K562 (cell line): ENCODE results near the gene ZNF438. TPM values are rescaled to one million over a fixed set of nuclear protein-coding genes. Genes with fewer than 3 reads are reported as not detected.

Experiments used
- ATAC-seq: fragments of 200-7000 bp; cut with Tn5 transposase; 3 replicates; pipeline ENCODE4 v1.9.1; 2020; ENCODE audit warnings: moderate library complexity
- BruUV-seq: library from RNA; stranded (reverse); fragments of 400-500 nt; replicated peaks from 2 replicates; lab custom pipeline; 2021; lab: Mats Ljungman, UMichigan
- CTCF ChIA-PET: fragments of 300-600 bp; formaldehyde crosslinking; extraction: SDS; loops from one replicate; lab custom pipeline; 2021; ENCODE audit warnings: low intra/inter-chr PET ratio; lab: Yijun Ruan, JAX
- POLR2A ChIA-PET: fragments of 300-600, 350-650 bp; sonication (Branson Sonifier 250); formaldehyde crosslinking; extraction: SDS; loops from one replicate; lab custom pipeline; 2021; ENCODE audit warnings: antibody characterized with exemption, inconsistent platforms; lab: Yijun Ruan, JAX
- DNase-seq, 4 experiments: peaks; one replicate each; pipeline versions ENCODE4 v3.0.0 to v3.0.0-alpha.2; 2011 to 2018; ENCODE audit warnings: low spot score in 3 of 4, mixed read lengths in 3 of 4; ENCODE audit errors: extremely low read depth in 1 of 4
- FAIRE-seq: peaks from 2 replicates; lab custom pipeline; 2011; peaks lifted over from hg19 to GRCh38; lab: Jason Lieb, UNC
- H2AFZ ChIP-seq: 2 replicates; pipeline ENCODE4 v1.6.0; 2011; ENCODE audit warnings: low read depth, low read length, control low read depth, inconsistent platforms
- H3K27ac ChIP-seq: fragments of 200-600 bp; 3 replicates; pipeline ENCODE4 v1.8.0; 2011; ENCODE audit warnings: low read depth, mild to moderate bottlenecking, control low read depth, inconsistent platforms, low read length, moderate library complexity, mixed read lengths; ENCODE audit errors: extremely low read depth
- H3K27me3 ChIP-seq, 2 experiments: fragments of 300-600 bp in 1 of 2; 2 replicates in 1 of 2; 3 replicates in 1 of 2; pipeline versions ENCODE4 v1.6.0 to v1.8.0; 2011; ENCODE audit warnings: inconsistent platforms in 2 of 2, low read length in 2 of 2, mild to moderate bottlenecking in 1 of 2, mixed read lengths in 1 of 2, moderate library complexity in 1 of 2; ENCODE audit not compliant: control insufficient read depth in 2 of 2, insufficient read depth in 2 of 2
- H3K36me3 ChIP-seq: fragments of 300-600 bp; 3 replicates; pipeline ENCODE4 v1.8.0; 2011; ENCODE audit warnings: mild to moderate bottlenecking, low read length, inconsistent platforms; ENCODE audit not compliant: control insufficient read depth, insufficient read depth
- H3K4me1 ChIP-seq, 2 experiments: fragments of 200-600 bp in 1 of 2; replicated peaks in 1 of 2; 2 replicates in 1 of 2; 3 replicates in 1 of 2; pipeline versions ENCODE4 v1.5.1 to v1.8.0; 2011; ENCODE audit warnings: inconsistent platforms in 2 of 2, low read length in 2 of 2, mild to moderate bottlenecking in 1 of 2, mixed read lengths in 1 of 2, moderate library complexity in 1 of 2; ENCODE audit not compliant: control insufficient read depth in 2 of 2, insufficient read depth in 2 of 2
- H3K4me2 ChIP-seq: 2 replicates; pipeline ENCODE4 v1.6.1; 2011; ENCODE audit warnings: low read length, control low read depth, inconsistent platforms, mixed read lengths; ENCODE audit not compliant: insufficient read depth
- H3K4me3 ChIP-seq: fragments of 200-600 bp; sonication (generic), shearing (Covaris generic); 2 replicates; pipeline ENCODE4 v1.5.1; 2016; ENCODE audit warnings: control low read depth, inconsistent platforms
- H3K79me2 ChIP-seq: fragments of 200-600 bp; 3 replicates; pipeline ENCODE4 v1.8.0; 2011; ENCODE audit warnings: low read length, inconsistent platforms; ENCODE audit not compliant: control insufficient read depth, insufficient read depth
- H3K9ac ChIP-seq, 2 experiments: 2 replicates each; pipeline versions ENCODE4 v1.6.0 to v1.6.1; 2011; ENCODE audit warnings: low read depth in 2 of 2, low read length in 2 of 2, control low read depth in 1 of 2, inconsistent platforms in 1 of 2, mild to moderate bottlenecking in 1 of 2, mixed read lengths in 1 of 2; ENCODE audit not compliant: insufficient read depth in 1 of 2
- H3K9me1 ChIP-seq: one replicate; pipeline ENCODE4 v1.6.0; 2011; ENCODE audit warnings: inconsistent platforms, mild to moderate bottlenecking, low read length, moderate library complexity; ENCODE audit not compliant: control insufficient read depth, insufficient read depth
- H3K9me3 ChIP-seq: replicated peaks from 2 replicates; pipeline ENCODE4 v1.5.1; 2011; ENCODE audit warnings: low read depth, low read length, inconsistent platforms; ENCODE audit not compliant: control insufficient read depth, insufficient read depth
- H4K20me1 ChIP-seq: replicated peaks from 2 replicates; pipeline ENCODE4 v1.6.1; 2011; ENCODE audit warnings: low read length, inconsistent platforms, mixed read lengths; ENCODE audit not compliant: control insufficient read depth, insufficient read depth
- ARID1B ChIP-seq: fragments of 450-650 bp; IDR thresholded peaks from 2 replicates; pipeline ENCODE4 v1.6.1; 2016; ENCODE audit warnings: antibody characterized with exemption, mild to moderate bottlenecking, inconsistent platforms
- BMI1 ChIP-seq: fragments of 150-350 bp; IDR thresholded peaks from 2 replicates; pipeline ENCODE4 v1.6.1; 2014; ENCODE audit warnings: low read length
- BRD4 ChIP-seq: fragments of 200-600 bp; sonication (generic); IDR thresholded peaks from 2 replicates; pipeline ENCODE4 v1.6.1; 2017; ENCODE audit warnings: inconsistent platforms
- C11orf30 ChIP-seq: fragments of 450-650 bp; IDR thresholded peaks from 2 replicates; pipeline ENCODE4 v1.6.1; 2016; ENCODE audit warnings: low read depth, mild to moderate bottlenecking
- E2F3 ChIP-seq: fragments of 250-450 bp; sonication (Bioruptor Pico); IDR thresholded peaks from 2 replicates; pipeline ENCODE4 v1.4.0; 2020; ENCODE audit warnings: mild to moderate bottlenecking
- E2F6 ChIP-seq, 2 experiments: IDR thresholded peaks; 2 replicates each; pipeline ENCODE4 v1.6.1; 2011; ENCODE audit warnings: borderline replicate concordance in 1 of 2, control low read depth in 1 of 2, low read depth in 1 of 2, low read length in 1 of 2, mild to moderate bottlenecking in 1 of 2, mixed read lengths in 1 of 2, moderate library complexity in 1 of 2; ENCODE audit not compliant: insufficient read depth in 1 of 2, insufficient read length in 1 of 2, poor library complexity in 1 of 2, severe bottlenecking in 1 of 2; ENCODE audit errors: extremely low read depth in 1 of 2
- EP400 ChIP-seq: fragments of 450-650 bp; IDR thresholded peaks from 2 replicates; pipeline ENCODE4 v1.6.1; 2017; ENCODE audit warnings: antibody characterized with exemption, mild to moderate bottlenecking, moderate library complexity
- FIP1L1 ChIP-seq: fragments of 200-400 bp; formaldehyde crosslinking; IDR thresholded peaks from 2 replicates; pipeline ENCODE4 v1.6.1; 2018; ENCODE audit warnings: mild to moderate bottlenecking, low read depth, low read length; ENCODE audit not compliant: poor library complexity, severe bottlenecking
- RUNX1 ChIP-seq: sonication (generic); IDR thresholded peaks from 2 replicates; pipeline ENCODE4 v1.6.1; 2016; ENCODE audit warnings: antibody characterized with exemption, low read depth
- TBP ChIP-seq: optimal IDR thresholded peaks from 2 replicates; pipeline ENCODE3; 2011; ENCODE audit warnings: low read depth, low read length, improper control_type of control experiment
- USF2 ChIP-seq: sonication (generic); formaldehyde crosslinking; IDR thresholded peaks from 2 replicates; pipeline ENCODE4 v1.5.0; 2020; ENCODE audit warnings: missing genetic modification reagents
- WHSC1 ChIP-seq: IDR thresholded peaks from one replicate; pipeline ENCODE4 v1.6.1; 2012; ENCODE audit warnings: low read length, control low read depth, inconsistent platforms
- ZC3H8 ChIP-seq: fragments of 450-650 bp; IDR thresholded peaks from 2 replicates; pipeline ENCODE4 v1.6.1; 2017
- ZNF197 ChIP-seq: fragments of 200-800 bp; sonication (Bioruptor generic); IDR thresholded peaks from 2 replicates; pipeline ENCODE4 v1.6.1; 2016; ENCODE audit warnings: low read depth, missing genetic modification characterization, missing compliant biosample characterization
- ZNF224 ChIP-seq: sonication (generic); formaldehyde crosslinking; IDR thresholded peaks from 2 replicates; pipeline ENCODE4 v1.8.0; 2022; ENCODE audit warnings: mild to moderate bottlenecking, missing genetic modification reagents
- ZNF398 ChIP-seq: fragments of 250-450 bp; sonication (Bioruptor Pico); IDR thresholded peaks from 2 replicates; pipeline ENCODE4 v1.8.0; 2021; ENCODE audit warnings: moderate library complexity, mild to moderate bottlenecking, inconsistent platforms
- ZNF449 ChIP-seq: fragments of 250-450 bp; sonication (Bioruptor Pico); IDR thresholded peaks from 2 replicates; pipeline ENCODE4 v1.8.0; 2022; ENCODE audit warnings: moderate library complexity, mild to moderate bottlenecking, inconsistent platforms
- ZNF766 ChIP-seq: fragments of 200-800 bp; sonication (Bioruptor generic); conservative IDR thresholded peaks from 2 replicates; pipeline ENCODE4 v1.6.1; 2016; ENCODE audit warnings: missing genetic modification characterization, missing compliant biosample characterization
- WGBS: fragments of 100-300 bp; shearing (Covaris generic); methylation state at CpG from one replicate; pipeline ENCODE4 v1.1.6; 2016; ENCODE audit warnings: low coverage, mixed read lengths; ENCODE audit not compliant: insufficient coverage; ENCODE audit errors: missing lambda C conversion rate; 5-methylcytosine and 5-hydroxymethylcytosine counted together
- in situ Hi-C: fragments of 300-500 bp; cut with MboI; formaldehyde crosslinking; loops from 4 replicates; pipeline ENCODE4 v1.15.0; 2018; ENCODE audit warnings: inconsistent platforms, mixed read lengths
- intact Hi-C: fragments of 100-400 bp; cut with micrococcal nuclease; formaldehyde crosslinking; loops from 2 replicates; pipeline ENCODE4 v1.14.2; 2022
- polyA plus RNA-seq, 8 experiments: library from polyadenylated mRNA; depleted of rRNA in 4 of 8; stranded (reverse) in 5 of 8; unstranded in 3 of 8; fragments of >200 nt; fragmentation: Nextera tagmentation in 2 of 8; fragmentation: Illumina TruSeq in 1 of 8; extraction: Ambion mirVana in 2 of 8; extraction: Trizol in 1 of 8; gene quantifications; 2 replicates each; pipeline versions ENCODE4 v1.2.1 to v1.2.3, GENCODE V29; 2011 to 2014; ENCODE audit warnings: inconsistent platforms in 1 of 8, missing spikeins in 1 of 8
- total RNA-seq, 7 experiments: library from RNA; depleted of rRNA in 6 of 7; stranded (reverse); fragments of >200 nt in 6 of 7; fragmentation: Illumina TruSeq in 2 of 7; extraction: Trizol in 2 of 7; gene quantifications; 2 replicates each; pipeline versions ENCODE4 v1.2.1 to v1.2.3, GENCODE V29; 2011 to 2021; ENCODE audit warnings: low replicate concordance in 1 of 7

ZNF438 gene
- total and polyA plus RNA-seq, 9 of the 15 experiments (the other 6 are each of a cell fraction or from before 2014, with no cell fraction given): 0.45 to 1.5 (median 0.91) TPM

GRCh38 chr10:31010062-31010461 lies 21.6 kb downstream of the ZNF438 start:
- Histone ChIP-seq H3K27me3 (no peaks in the 10 kb centered on the region; a peak in 1 of 5 replicates), H3K79me2 (no peaks in the 10 kb centered on the region), H3K27ac (no peak overlapping the region), H3K9me1 (no peaks in the 10 kb centered on the region), H3K36me3 (no peaks in the 10 kb centered on the region), H3K4me1 (no peaks in the 10 kb centered on the region), H3K4me2 (no peak overlapping the region), H3K9me3 (no peaks in the 10 kb centered on the region), H3K4me3 (no peak overlapping the region), H3K9ac (no peak overlapping the region), H2AFZ (no peak overlapping the region), H4K20me1 (no peaks in the 10 kb centered on the region)
- ChIA-PET POLR2A (no interaction called here), CTCF (no interaction called here)
- ATAC-seq (no peak), DNase-seq (no peak), FAIRE-seq (no peak)
- BruUV-seq: no TSS peak
- WGBS: 0% methylated on average over 2 of the region's 2 CpGs
- in situ Hi-C loops: no loop called here
- intact Hi-C loops: no loop called here
- no peak for TF ChIP-seq ZNF197 (CRISPR knock-in tag)
- no peak for TF ChIP-seq ZNF398 (CRISPR knock-in tag)
- TF ChIP-seq RUNX1: no peak
- no peak for TF ChIP-seq C11orf30
- TF ChIP-seq TBP: no peak
- no peak for TF ChIP-seq WHSC1
- no peak for TF ChIP-seq E2F6 (IDR thresholded peaks at IDR 0.05; ENCODE audit: borderline replicate concordance in 1 of 2, extremely low read depth in 1 of 2, insufficient read depth in 1 of 2, insufficient read length in 1 of 2, low read depth in 1 of 2, low read length in 1 of 2, poor library complexity in 1 of 2, severe bottlenecking in 1 of 2)
- no peak for TF ChIP-seq FIP1L1
- no peak for TF ChIP-seq ZNF449 (CRISPR knock-in tag)
- no peak for TF ChIP-seq ARID1B
- no peak for TF ChIP-seq E2F3 (CRISPR knock-in tag)
- TF ChIP-seq ZNF224 (CRISPR knock-in tag): no peak
- no peak for TF ChIP-seq EP400
- no peak for TF ChIP-seq ZC3H8
- TF ChIP-seq BRD4: no peak
- TF ChIP-seq USF2 (CRISPR knock-in tag): no peak
- TF ChIP-seq BMI1: no peak
- no peak for TF ChIP-seq ZNF766 (CRISPR knock-in tag)
